PFSK-1 (cell line): Measurements from ENCODE around the gene DNAJB8.
A peak's percentile ranks its signal among the peaks of the same experiment; 100 is the strongest.

Source experiments
- FOXP2 ChIP-seq: optimal IDR thresholded peaks from 2 replicates; pipeline ENCODE3; 2011; ENCODE audit warnings: borderline replicate concordance, control low read depth, inconsistent platforms; ENCODE audit not compliant: insufficient read depth; ENCODE audit errors: extremely low read length, extremely low read depth
- POLR2AphosphoS5 ChIP-seq: IDR thresholded peaks from 2 replicates; pipeline ENCODE4 v1.6.1; 2012; ENCODE audit warnings: low read depth, mild to moderate bottlenecking, control low read depth, low read length, moderate library complexity
- SIN3A ChIP-seq: IDR thresholded peaks from 2 replicates; pipeline ENCODE4 v1.6.1; 2012; ENCODE audit warnings: mild to moderate bottlenecking, low read length, moderate library complexity, borderline replicate concordance; ENCODE audit not compliant: insufficient read depth
- TAF1 ChIP-seq: IDR thresholded peaks from 2 replicates; pipeline ENCODE4 v1.6.1; 2012; ENCODE audit warnings: low read length, control low read depth, borderline replicate concordance; ENCODE audit not compliant: insufficient read depth
- TF ChIP-seq, protein P1 (sequence below), 2 experiments: IDR thresholded peaks; 2 replicates each; pipeline versions ENCODE4 v1.6.1 to v1.8.0; 2011 to 2012; ENCODE audit warnings: low read depth in 2 of 2, low read length in 2 of 2, control low read depth in 1 of 2, inconsistent platforms in 1 of 2, mild to moderate bottlenecking in 1 of 2, moderate library complexity in 1 of 2; ENCODE audit not compliant: insufficient read depth in 1 of 2

The DNAJB8 gene

DNA sequence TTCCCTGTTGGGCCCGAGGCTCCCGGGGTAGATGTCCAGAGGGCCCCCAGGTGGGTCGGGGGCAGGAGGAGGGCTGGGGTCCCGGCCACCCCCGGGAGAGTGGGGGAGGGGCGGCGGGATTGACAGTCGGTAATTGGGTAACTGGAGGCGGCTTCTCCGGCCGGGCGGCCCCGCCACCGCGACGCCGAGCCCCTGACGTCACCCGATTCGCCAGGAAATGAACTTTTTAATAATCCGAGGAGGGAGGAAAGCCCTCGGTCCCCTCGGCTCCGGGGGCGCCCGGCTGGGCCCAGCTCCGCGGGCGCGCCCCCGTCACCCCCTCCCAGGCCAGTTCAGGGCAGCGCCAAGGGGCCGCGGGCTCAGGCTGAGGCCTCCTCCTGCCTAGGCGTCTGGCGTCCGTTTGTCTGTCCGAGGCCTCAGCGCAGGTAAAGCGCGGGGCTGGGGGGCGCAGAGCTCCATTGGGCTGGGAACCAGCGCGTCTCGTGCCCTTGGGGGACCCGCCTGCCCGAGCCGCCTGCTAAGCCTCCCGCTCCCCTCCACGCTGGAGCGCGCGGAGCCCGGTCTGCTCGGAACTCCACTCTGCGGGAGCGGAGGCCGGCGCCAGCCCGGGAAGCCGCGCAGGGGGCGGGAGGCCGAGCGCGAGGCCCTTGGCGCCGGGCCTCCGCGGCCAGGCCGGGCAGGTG, 22.4 kb upstream of the DNAJB8 start:
- TF ChIP-seq POLR2AphosphoS5 (no peak; the same call in 1 of the 2 replicates), TAF1 (0 out of 2 replicates have a peak, but pooled peaks have one; percentile 18)

GRCh38 chr3:128488636-128488990, 21.9 kb upstream of the DNAJB8 start:
- TF ChIP-seq FOXP2 (no peak), SIN3A (no peak), TAF1 (no peak), POLR2AphosphoS5 (no peak)
- TF ChIP-seq, protein P1, sequence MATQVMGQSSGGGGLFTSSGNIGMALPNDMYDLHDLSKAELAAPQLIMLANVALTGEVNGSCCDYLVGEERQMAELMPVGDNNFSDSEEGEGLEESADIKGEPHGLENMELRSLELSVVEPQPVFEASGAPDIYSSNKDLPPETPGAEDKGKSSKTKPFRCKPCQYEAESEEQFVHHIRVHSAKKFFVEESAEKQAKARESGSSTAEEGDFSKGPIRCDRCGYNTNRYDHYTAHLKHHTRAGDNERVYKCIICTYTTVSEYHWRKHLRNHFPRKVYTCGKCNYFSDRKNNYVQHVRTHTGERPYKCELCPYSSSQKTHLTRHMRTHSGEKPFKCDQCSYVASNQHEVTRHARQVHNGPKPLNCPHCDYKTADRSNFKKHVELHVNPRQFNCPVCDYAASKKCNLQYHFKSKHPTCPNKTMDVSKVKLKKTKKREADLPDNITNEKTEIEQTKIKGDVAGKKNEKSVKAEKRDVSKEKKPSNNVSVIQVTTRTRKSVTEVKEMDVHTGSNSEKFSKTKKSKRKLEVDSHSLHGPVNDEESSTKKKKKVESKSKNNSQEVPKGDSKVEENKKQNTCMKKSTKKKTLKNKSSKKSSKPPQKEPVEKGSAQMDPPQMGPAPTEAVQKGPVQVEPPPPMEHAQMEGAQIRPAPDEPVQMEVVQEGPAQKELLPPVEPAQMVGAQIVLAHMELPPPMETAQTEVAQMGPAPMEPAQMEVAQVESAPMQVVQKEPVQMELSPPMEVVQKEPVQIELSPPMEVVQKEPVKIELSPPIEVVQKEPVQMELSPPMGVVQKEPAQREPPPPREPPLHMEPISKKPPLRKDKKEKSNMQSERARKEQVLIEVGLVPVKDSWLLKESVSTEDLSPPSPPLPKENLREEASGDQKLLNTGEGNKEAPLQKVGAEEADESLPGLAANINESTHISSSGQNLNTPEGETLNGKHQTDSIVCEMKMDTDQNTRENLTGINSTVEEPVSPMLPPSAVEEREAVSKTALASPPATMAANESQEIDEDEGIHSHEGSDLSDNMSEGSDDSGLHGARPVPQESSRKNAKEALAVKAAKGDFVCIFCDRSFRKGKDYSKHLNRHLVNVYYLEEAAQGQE (IDR thresholded peaks at IDR 0.05; ENCODE audit: insufficient read depth in 1 of 2, low read depth in 2 of 2, low read length in 2 of 2), result no peak

DNA sequence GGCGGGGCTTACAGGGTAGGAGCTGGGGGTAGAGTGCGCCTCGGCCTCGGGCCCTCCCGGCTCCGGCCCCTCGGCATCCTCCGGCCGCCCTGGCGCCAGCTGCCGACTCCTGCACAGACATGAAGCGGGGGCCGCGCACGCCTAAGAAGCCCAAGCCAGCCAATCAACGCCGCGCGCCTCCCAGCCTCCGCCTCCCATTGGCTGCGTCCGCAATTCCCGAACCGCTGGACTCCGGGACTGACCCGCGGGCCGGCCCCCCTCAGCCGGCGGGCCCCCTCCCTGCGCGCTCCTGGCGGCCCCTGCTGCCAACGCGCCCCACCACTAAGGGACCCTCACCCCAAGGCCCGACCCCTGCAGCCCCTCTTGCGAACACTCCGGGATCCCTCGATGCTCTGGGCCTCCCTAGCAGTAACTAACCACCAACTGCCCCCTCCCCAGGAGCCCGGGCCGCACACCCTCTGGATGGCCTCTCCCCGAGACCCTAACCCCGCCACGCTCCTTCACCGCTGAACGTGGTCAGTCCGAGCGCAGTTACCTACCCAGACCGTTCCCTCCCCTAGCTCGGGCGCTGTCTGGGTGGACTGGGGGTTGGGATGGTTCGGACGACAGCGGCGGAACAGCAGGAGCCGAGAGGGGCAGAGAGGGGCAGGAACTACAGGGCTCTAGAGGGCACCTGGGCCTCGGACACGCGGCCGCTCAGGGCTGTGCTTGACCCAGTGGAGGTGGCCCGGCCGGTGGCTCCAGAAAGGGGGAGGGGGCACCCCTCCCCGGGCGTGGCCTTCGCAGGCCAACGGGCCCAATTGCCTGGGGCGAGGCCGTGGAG, 21.3 kb upstream of the DNAJB8 start:
- TF ChIP-seq, protein P1 (IDR thresholded peaks at IDR 0.05; ENCODE audit: insufficient read depth in 1 of 2, low read depth in 2 of 2, low read length in 2 of 2), result no peak
- TF ChIP-seq FOXP2 (no peak), POLR2AphosphoS5 (peak; percentile 85), SIN3A (no peak), TAF1 (peak; percentile 73; the same call in 1 of the 2 replicates)

- TF ChIP-seq SIN3A, result no peak
- TF ChIP-seq, protein P1 (IDR thresholded peaks at IDR 0.05; ENCODE audit: insufficient read depth in 1 of 2, low read depth in 2 of 2, low read length in 2 of 2), result no peak
- TF ChIP-seq FOXP2, result no peak
- no peak for TF ChIP-seq POLR2AphosphoS5
- no peak for TF ChIP-seq TAF1
Observed at GRCh38 chr3:128487538-128487812, 20.8 kb upstream of the DNAJB8 start.

DNA sequence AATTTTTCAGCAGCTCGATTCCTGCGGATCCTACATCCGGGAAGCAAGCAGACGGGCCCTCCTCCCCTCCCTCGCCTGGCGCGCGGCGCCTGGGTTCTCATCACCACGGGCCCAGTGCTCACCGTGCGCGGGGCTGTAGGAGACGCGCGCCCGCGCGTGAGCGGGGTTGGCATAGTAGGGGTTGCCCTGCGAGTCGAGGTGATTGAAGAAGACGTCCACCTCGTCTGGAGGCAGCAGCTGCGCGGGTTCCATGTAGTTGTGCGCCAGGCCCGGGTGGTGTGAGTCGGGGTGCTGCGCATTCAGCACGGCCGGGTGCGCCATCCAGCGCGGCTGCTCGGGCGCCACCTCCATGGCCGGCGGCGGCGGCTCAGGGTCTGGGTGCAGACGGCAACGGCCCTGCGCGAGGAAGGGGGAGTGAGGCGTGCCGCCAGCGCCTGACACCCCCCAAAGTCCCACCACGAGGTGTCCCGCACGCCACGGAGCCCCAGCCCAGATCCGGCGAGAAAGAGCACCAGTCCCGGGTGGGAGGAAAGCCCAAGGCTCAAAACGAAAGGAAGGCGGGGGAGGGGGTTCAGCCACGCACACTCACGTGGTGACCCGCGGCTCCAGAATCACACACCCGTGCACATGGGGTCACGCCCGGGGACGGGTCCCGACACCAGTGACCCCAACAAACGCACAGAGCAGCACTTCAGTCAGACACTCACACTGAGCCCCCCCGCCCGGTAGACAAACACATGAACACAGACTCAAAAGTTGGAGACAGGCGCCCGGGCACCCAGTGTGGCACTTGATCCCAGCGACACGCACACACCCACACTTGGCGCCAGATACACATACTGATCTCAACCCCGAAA, 20.2 kb upstream of the DNAJB8 start:
- TF ChIP-seq TAF1 (no peak), POLR2AphosphoS5 (no peak), SIN3A (no peak), FOXP2 (no peak)
- TF ChIP-seq, protein P1 (IDR thresholded peaks at IDR 0.05; ENCODE audit: insufficient read depth in 1 of 2, low read depth in 2 of 2, low read length in 2 of 2), result no peak
